Renal pelvis (tissue), 4 donors: ENCODE measurements around the gene DAPK1. TPM values are rescaled to one million over a fixed set of nuclear protein-coding genes. Genes with fewer than 3 reads are reported as not detected.
"Not testable (repeated sequence)": the region's sequence is repeated elsewhere in the genome, so short reads cannot be mapped to it uniquely, and the experiment has no call there.

Experiments used
- DNase-seq: peaks from one replicate; pipeline ENCODE4 v3.0.0-alpha.2; 2013
- polyA plus RNA-seq, 3 donors: library from polyadenylated mRNA; unstranded; fragments of 120-200 nt; gene quantifications; one replicate each; pipeline ENCODE4 v1.2.1, GENCODE V29; 2013; ENCODE audit not compliant: insufficient read length in 3 of 3

DAPK1 gene
- polyA plus RNA-seq, 3 donors, result 69.0 to 101 (median 95.7) TPM

- no peak for DNase-seq
Measured at GRCh38 chr9:87733273-87734052, 235.8 kb downstream of the DAPK1 start.

GRCh38 chr9:87734106-87734505 lies 236.4 kb downstream of the DAPK1 start:
- no peak for DNase-seq

DNA sequence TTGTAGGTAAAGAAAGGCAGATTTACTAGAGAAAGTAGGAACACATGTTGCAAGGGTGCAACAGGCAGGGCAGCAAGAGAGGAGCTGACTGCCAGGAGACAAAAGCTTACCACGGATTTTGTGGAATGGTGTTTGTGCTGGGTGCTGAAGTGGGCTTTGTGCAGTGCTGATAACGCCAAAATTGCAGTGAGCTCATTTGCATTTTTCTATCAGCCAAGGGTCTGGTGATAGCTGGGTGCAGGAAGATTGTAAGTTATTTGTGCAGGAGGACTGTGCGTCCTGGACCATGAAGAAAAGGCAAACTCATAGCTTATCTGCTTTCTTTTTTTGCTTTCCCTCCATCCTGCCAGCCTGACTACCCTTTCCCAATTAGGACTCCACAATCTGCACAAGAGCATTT lies 241.9 kb downstream of the DAPK1 start:
- DNase-seq, result no peak

DNA sequence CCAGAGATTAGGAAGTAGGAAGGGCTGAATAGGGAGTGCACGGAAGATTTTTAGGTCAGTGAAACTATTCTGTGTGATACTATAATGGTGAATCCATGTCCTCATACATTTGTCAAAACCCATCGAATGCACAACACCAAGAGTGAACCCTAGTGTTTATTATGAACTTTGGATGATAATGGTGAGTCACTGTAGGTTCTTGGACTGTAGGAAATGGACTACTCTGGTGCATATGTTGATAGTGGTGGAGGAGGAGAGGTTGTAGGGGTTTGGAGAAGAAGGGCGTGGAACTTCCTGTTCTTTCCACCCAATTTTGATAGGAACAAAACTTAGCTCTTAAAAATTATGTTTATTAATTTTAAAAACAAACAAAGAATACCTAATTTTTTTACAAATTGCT lies 242.5 kb downstream of the DAPK1 start:
- DNase-seq, result no peak

DNA sequence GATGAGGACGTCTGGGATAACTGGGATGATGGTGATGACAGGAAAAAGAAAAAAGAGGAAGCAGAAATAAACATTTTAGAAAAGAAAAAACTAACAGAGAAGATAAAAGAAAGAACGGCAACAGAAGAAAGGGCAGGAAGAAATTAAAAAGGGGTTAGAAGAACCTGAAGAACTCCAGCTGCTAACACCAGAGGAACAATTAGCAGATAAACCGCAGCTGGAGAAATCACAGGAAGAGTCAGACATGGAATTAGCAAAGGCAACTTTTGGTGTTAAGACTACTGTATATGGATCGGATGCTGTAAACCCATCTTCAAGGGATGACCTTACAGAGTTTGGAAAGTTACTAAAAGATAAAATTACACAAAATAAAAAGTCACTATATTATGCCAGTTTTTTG lies 243.7 kb downstream of the DAPK1 start:
- no peak for DNase-seq

DNA sequence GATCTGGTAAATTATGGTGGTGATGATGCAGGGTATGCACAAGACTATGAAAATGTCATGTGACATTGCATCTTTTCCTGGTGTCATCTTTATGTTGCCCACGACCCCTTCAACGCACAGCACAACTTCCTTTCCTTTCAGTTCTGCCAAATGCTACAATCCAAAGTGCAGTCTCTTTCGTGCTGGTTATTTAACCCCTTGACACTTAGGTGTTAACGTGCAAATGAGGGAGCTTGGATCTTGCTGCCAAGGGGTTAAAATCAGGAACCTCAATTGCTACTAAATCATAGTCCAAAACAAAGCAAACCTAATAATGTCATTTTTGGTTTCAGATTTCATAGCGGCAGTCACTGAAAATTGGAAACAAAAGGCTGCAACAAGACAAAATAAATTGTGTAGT lies 244.2 kb downstream of the DAPK1 start:
- no peak for DNase-seq

DNA sequence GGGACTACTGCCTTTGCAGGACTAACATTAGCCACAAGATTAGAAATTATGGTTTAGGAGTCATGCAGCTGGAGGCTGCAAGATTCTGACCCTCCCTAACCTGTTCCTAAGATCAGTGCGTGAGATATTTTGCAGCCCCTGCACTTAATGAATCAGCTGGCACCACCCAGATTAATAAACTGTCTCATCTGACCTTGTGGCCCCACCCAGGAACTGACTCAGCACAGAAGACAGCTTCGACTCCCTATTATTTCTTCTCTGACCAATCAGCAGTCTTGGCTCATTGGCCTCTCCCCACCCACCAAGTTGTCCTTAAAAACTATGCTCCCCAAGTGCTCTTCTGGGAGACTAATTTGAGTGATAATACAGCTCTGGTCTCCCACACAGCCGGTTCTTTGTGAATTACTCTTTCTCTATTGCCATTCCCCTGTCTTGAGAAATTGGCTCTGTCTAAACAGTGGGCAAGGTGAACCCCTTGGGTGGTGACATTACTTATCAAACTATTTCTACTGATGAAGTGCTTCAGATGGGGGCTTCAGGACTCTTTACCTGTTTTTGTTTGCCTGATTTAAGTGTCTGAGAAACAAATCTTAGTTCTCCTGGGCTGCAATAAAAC lies 245.3 kb downstream of the DAPK1 start:
- no peak for DNase-seq

- not testable (repeated sequence) for DNase-seq
Measured at GRCh38 chr9:87744247-87744646, 246.6 kb downstream of the DAPK1 start.

GRCh38 chr9:87746186-87746585 lies 248.5 kb downstream of the DAPK1 start:
- no peak for DNase-seq

- DNase-seq, result no peak
Measured at GRCh38 chr9:87748881-87749280, 251.2 kb downstream of the DAPK1 start.

DNA sequence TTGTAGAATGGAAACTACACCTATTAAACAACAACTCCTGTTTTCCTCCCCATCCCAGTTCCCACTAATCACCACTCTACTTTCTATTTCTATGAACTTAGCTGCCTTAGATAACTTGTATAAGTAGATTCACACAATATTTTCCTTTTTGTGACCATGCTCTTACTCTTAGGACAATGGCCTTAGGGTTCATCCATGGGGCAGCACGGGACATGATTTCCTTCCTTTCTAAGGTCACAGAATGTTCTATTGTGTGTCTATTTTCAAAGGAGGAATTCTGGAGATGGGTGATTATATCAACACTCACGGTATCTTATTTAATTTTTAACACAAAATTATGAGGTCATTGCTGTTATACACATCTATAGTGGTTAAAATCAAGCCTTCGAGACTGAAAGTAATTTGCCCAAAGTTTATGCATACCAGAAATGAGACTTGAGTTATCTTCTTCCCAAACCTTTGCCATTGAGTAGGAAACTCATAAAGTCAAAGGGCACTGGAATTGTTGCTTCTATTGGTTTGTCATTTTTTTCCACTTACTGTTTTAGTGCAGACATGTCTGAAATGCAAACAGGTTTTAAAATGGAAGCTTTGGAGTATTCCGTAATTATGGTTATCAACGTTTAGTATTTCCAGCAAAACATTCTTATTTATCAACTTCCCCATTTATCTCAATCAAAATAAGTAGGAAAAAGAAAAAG lies 251.8 kb downstream of the DAPK1 start:
- no peak for DNase-seq

- no peak for DNase-seq
Measured at GRCh38 chr9:87750726-87751125, 253.1 kb downstream of the DAPK1 start.

DNA sequence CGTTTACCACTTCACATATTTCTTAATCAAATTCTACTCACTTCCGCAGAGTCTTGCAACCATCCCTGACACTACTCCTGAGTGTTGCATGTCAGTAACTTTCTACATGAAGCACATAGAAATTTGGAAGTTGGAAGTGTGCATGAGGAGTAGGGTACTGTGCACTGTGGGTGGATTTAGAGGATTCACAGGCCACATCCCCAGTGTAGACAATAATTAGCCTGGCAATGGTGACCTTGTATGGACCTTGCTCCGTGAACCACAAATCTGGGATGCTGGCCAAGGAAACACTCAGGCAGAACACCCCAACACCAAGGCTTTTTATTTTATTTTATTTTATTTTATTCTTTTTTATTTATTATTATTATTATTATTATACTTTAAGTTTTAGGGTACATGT lies 253.8 kb downstream of the DAPK1 start:
- no peak for DNase-seq

GRCh38 chr9:87751868-87752267 lies 254.2 kb downstream of the DAPK1 start:
- no peak for DNase-seq

- no peak for DNase-seq
Measured at GRCh38 chr9:87753313-87753712, 255.6 kb downstream of the DAPK1 start.

Other genes with a start within 250 kb of the DAPK1 start
- 100 to 1,000 TPM; 148 to 169 (median 164) TPM for gene CTSL, start 228.3 kb downstream of the DAPK1 start, polyA plus RNA-seq